K562 (cell line): ENCODE measurements around the gene IRAK3. TPM values are rescaled to one million over a fixed set of nuclear protein-coding genes. Genes with fewer than 3 reads are reported as not detected.

Experiments
- ATAC-seq: fragments of 200-7000 bp; cut with Tn5 transposase; 3 replicates; pipeline ENCODE4 v1.9.1; 2020; ENCODE audit warnings: moderate library complexity
- BruUV-seq: library from RNA; stranded (reverse); fragments of 400-500 nt; replicated peaks from 2 replicates; lab custom pipeline; 2021; lab: Mats Ljungman, UMichigan
- CTCF ChIA-PET: fragments of 300-600 bp; formaldehyde crosslinking; extraction: SDS; loops from one replicate; lab custom pipeline; 2021; ENCODE audit warnings: low intra/inter-chr PET ratio; lab: Yijun Ruan, JAX
- POLR2A ChIA-PET: fragments of 300-600, 350-650 bp; sonication (Branson Sonifier 250); formaldehyde crosslinking; extraction: SDS; loops from one replicate; lab custom pipeline; 2021; ENCODE audit warnings: antibody characterized with exemption, inconsistent platforms; lab: Yijun Ruan, JAX
- DNase-seq, 4 experiments: peaks; one replicate each; pipeline versions ENCODE4 v3.0.0 to v3.0.0-alpha.2; 2011 to 2018; ENCODE audit warnings: low spot score in 3 of 4, mixed read lengths in 3 of 4; ENCODE audit errors: extremely low read depth in 1 of 4
- FAIRE-seq: peaks from 2 replicates; lab custom pipeline; 2011; peaks lifted over from hg19 to GRCh38; lab: Jason Lieb, UNC
- H2AFZ ChIP-seq: 2 replicates; pipeline ENCODE4 v1.6.0; 2011; ENCODE audit warnings: low read depth, low read length, control low read depth, inconsistent platforms
- H3K27ac ChIP-seq: fragments of 200-600 bp; 3 replicates; pipeline ENCODE4 v1.8.0; 2011; ENCODE audit warnings: low read depth, mild to moderate bottlenecking, control low read depth, inconsistent platforms, low read length, moderate library complexity, mixed read lengths; ENCODE audit errors: extremely low read depth
- H3K27me3 ChIP-seq, 2 experiments: fragments of 300-600 bp in 1 of 2; 2 replicates in 1 of 2; 3 replicates in 1 of 2; pipeline versions ENCODE4 v1.6.0 to v1.8.0; 2011; ENCODE audit warnings: inconsistent platforms in 2 of 2, low read length in 2 of 2, mild to moderate bottlenecking in 1 of 2, mixed read lengths in 1 of 2, moderate library complexity in 1 of 2; ENCODE audit not compliant: control insufficient read depth in 2 of 2, insufficient read depth in 2 of 2
- H3K36me3 ChIP-seq: fragments of 300-600 bp; 3 replicates; pipeline ENCODE4 v1.8.0; 2011; ENCODE audit warnings: mild to moderate bottlenecking, low read length, inconsistent platforms; ENCODE audit not compliant: control insufficient read depth, insufficient read depth
- H3K4me1 ChIP-seq, 2 experiments: fragments of 200-600 bp in 1 of 2; replicated peaks in 1 of 2; 2 replicates in 1 of 2; 3 replicates in 1 of 2; pipeline versions ENCODE4 v1.5.1 to v1.8.0; 2011; ENCODE audit warnings: inconsistent platforms in 2 of 2, low read length in 2 of 2, mild to moderate bottlenecking in 1 of 2, mixed read lengths in 1 of 2, moderate library complexity in 1 of 2; ENCODE audit not compliant: control insufficient read depth in 2 of 2, insufficient read depth in 2 of 2
- H3K4me2 ChIP-seq: 2 replicates; pipeline ENCODE4 v1.6.1; 2011; ENCODE audit warnings: low read length, control low read depth, inconsistent platforms, mixed read lengths; ENCODE audit not compliant: insufficient read depth
- H3K4me3 ChIP-seq: fragments of 200-600 bp; sonication (generic), shearing (Covaris generic); 2 replicates; pipeline ENCODE4 v1.5.1; 2016; ENCODE audit warnings: control low read depth, inconsistent platforms
- H3K79me2 ChIP-seq: fragments of 200-600 bp; 3 replicates; pipeline ENCODE4 v1.8.0; 2011; ENCODE audit warnings: low read length, inconsistent platforms; ENCODE audit not compliant: control insufficient read depth, insufficient read depth
- H3K9ac ChIP-seq, 2 experiments: 2 replicates each; pipeline versions ENCODE4 v1.6.0 to v1.6.1; 2011; ENCODE audit warnings: low read depth in 2 of 2, low read length in 2 of 2, control low read depth in 1 of 2, inconsistent platforms in 1 of 2, mild to moderate bottlenecking in 1 of 2, mixed read lengths in 1 of 2; ENCODE audit not compliant: insufficient read depth in 1 of 2
- H3K9me1 ChIP-seq: one replicate; pipeline ENCODE4 v1.6.0; 2011; ENCODE audit warnings: inconsistent platforms, mild to moderate bottlenecking, low read length, moderate library complexity; ENCODE audit not compliant: control insufficient read depth, insufficient read depth
- H3K9me3 ChIP-seq: replicated peaks from 2 replicates; pipeline ENCODE4 v1.5.1; 2011; ENCODE audit warnings: low read depth, low read length, inconsistent platforms; ENCODE audit not compliant: control insufficient read depth, insufficient read depth
- H4K20me1 ChIP-seq: replicated peaks from 2 replicates; pipeline ENCODE4 v1.6.1; 2011; ENCODE audit warnings: low read length, inconsistent platforms, mixed read lengths; ENCODE audit not compliant: control insufficient read depth, insufficient read depth
- FOXK2 ChIP-seq, 2 experiments: fragments of 450-650 bp; IDR thresholded peaks in 1 of 2; conservative IDR thresholded peaks in 1 of 2; 2 replicates each; pipeline ENCODE4 v1.6.1; 2016; ENCODE audit warnings: low read depth in 2 of 2, mild to moderate bottlenecking in 1 of 2
- NCOA1 ChIP-seq: fragments of 450-650 bp; IDR thresholded peaks from 2 replicates; pipeline ENCODE4 v1.6.1; 2016; ENCODE audit warnings: low read depth
- ZNF830 ChIP-seq: fragments of 250-450 bp; sonication (Bioruptor Pico); IDR thresholded peaks from 2 replicates; pipeline ENCODE4 v1.5.0; 2021; ENCODE audit warnings: mild to moderate bottlenecking
- WGBS: fragments of 100-300 bp; shearing (Covaris generic); methylation state at CpG from one replicate; pipeline ENCODE4 v1.1.6; 2016; ENCODE audit warnings: low coverage, mixed read lengths; ENCODE audit not compliant: insufficient coverage; ENCODE audit errors: missing lambda C conversion rate; 5-methylcytosine and 5-hydroxymethylcytosine counted together
- in situ Hi-C: fragments of 300-500 bp; cut with MboI; formaldehyde crosslinking; loops from 4 replicates; pipeline ENCODE4 v1.15.0; 2018; ENCODE audit warnings: inconsistent platforms, mixed read lengths
- intact Hi-C: fragments of 100-400 bp; cut with micrococcal nuclease; formaldehyde crosslinking; loops from 2 replicates; pipeline ENCODE4 v1.14.2; 2022
- polyA plus RNA-seq, 8 experiments: library from polyadenylated mRNA; depleted of rRNA in 4 of 8; stranded (reverse) in 5 of 8; unstranded in 3 of 8; fragments of >200 nt; fragmentation: Nextera tagmentation in 2 of 8; fragmentation: Illumina TruSeq in 1 of 8; extraction: Ambion mirVana in 2 of 8; extraction: Trizol in 1 of 8; gene quantifications; 2 replicates each; pipeline versions ENCODE4 v1.2.1 to v1.2.3, GENCODE V29; 2011 to 2014; ENCODE audit warnings: inconsistent platforms in 1 of 8, missing spikeins in 1 of 8
- total RNA-seq, 7 experiments: library from RNA; depleted of rRNA in 6 of 7; stranded (reverse); fragments of >200 nt in 6 of 7; fragmentation: Illumina TruSeq in 2 of 7; extraction: Trizol in 2 of 7; gene quantifications; 2 replicates each; pipeline versions ENCODE4 v1.2.1 to v1.2.3, GENCODE V29; 2011 to 2021; ENCODE audit warnings: low replicate concordance in 1 of 7
- TF ChIP-seq, protein P1 (sequence below): sonication (generic); formaldehyde crosslinking; IDR thresholded peaks from 2 replicates; pipeline ENCODE4 v1.8.0; 2023; ENCODE audit warnings: mild to moderate bottlenecking, missing genetic modification reagents
- TF ChIP-seq, protein P2 (sequence below): sonication (generic); formaldehyde crosslinking; IDR thresholded peaks from 2 replicates; pipeline ENCODE4 v1.8.0; 2022; ENCODE audit warnings: missing genetic modification reagents, mild to moderate bottlenecking, borderline replicate concordance
- TF ChIP-seq, protein P3 (sequence below): fragments of 250-450 bp; sonication (Bioruptor Pico); IDR thresholded peaks from 2 replicates; pipeline ENCODE4 v1.5.0; 2021

Gene IRAK3
- total and polyA plus RNA-seq, 9 of the 15 experiments (the other 6 are each of a cell fraction or from before 2014, with no cell fraction given) = 0.06 to 0.09 (median 0.07) TPM; not detected in 6

DNA sequence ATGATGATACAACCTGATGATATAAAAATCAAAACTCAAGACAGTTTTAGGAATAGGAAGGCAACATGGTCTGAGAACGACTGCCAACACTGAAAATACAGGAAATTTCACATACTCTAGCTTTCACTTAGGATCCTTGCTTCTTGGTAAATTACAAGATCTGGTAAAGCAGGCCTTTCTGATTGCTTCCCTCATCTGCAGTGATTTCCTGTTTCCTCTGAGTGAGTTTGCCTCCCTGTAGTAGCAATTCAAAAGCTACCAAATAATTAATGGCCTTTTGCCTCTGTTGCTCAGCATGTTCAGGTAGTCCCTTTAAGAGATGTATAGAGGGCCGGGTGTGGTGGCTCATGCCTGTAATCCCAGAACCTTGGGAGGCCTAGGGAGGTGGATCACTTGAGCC is 2.0 kb upstream of the IRAK3 start (continued):
- TF ChIP-seq, protein P1, sequence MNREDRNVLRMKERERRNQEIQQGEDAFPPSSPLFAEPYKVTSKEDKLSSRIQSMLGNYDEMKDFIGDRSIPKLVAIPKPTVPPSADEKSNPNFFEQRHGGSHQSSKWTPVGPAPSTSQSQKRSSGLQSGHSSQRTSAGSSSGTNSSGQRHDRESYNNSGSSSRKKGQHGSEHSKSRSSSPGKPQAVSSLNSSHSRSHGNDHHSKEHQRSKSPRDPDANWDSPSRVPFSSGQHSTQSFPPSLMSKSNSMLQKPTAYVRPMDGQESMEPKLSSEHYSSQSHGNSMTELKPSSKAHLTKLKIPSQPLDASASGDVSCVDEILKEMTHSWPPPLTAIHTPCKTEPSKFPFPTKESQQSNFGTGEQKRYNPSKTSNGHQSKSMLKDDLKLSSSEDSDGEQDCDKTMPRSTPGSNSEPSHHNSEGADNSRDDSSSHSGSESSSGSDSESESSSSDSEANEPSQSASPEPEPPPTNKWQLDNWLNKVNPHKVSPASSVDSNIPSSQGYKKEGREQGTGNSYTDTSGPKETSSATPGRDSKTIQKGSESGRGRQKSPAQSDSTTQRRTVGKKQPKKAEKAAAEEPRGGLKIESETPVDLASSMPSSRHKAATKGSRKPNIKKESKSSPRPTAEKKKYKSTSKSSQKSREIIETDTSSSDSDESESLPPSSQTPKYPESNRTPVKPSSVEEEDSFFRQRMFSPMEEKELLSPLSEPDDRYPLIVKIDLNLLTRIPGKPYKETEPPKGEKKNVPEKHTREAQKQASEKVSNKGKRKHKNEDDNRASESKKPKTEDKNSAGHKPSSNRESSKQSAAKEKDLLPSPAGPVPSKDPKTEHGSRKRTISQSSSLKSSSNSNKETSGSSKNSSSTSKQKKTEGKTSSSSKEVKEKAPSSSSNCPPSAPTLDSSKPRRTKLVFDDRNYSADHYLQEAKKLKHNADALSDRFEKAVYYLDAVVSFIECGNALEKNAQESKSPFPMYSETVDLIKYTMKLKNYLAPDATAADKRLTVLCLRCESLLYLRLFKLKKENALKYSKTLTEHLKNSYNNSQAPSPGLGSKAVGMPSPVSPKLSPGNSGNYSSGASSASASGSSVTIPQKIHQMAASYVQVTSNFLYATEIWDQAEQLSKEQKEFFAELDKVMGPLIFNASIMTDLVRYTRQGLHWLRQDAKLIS (CRISPR knock-in tag) = no peak
- TF ChIP-seq FOXK2 (conservative IDR thresholded peaks at IDR 0.05 in 1 of 2, IDR thresholded peaks at IDR 0.05 in 1 of 2; ENCODE audit: low read depth in 2 of 2) = no peak

DNA sequence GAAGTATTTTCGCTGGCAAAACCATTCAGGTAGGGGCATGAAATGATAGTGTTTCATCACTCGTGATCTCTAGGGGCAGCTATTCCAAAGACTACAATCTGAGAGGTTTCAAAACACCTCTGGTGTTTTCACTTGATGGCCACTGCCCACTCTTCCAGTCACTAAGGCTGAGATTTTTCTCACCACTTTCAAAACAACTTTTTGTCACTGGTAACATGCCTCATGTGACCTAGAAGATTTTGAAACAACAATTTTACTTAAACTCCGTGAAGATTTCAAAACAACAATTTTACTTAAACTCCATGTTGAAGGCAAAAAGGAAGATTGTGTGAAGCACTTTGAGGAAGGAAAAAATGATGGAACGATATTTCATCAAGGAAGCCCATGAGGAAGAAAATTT is 1.2 kb upstream of the IRAK3 start:
- ChIA-PET POLR2A (interaction anchor here (0.6 kb wide), 1 partner anchor 177 kb away, joined by 3 read pairs; no protein-coding TSS in a partner anchor), CTCF (no interaction called here)
- Histone ChIP-seq H3K27me3 (peaks cover 14 to 29% of the 10 kb centered on the region in 2 experiments; a peak in 3 of 5 replicates), H3K4me1 (peaks cover 0 to 7% of the 10 kb centered on the region in 2 experiments; a peak in 1 of 5 replicates), H3K4me3 (no peak overlapping the region), H3K9me3 (no peaks in the 10 kb centered on the region), H3K79me2 (no peaks in the 10 kb centered on the region), H3K9me1 (no peaks in the 10 kb centered on the region), H3K36me3 (no peaks in the 10 kb centered on the region), H4K20me1 (no peaks in the 10 kb centered on the region), H3K27ac (no peak overlapping the region), H2AFZ (no peak overlapping the region), H3K4me2 (no peak overlapping the region), H3K9ac (no peak overlapping the region)
- intact Hi-C loops = no loop called here
- FAIRE-seq (no peak), DNase-seq (no peak), ATAC-seq (no peak)
- 0% methylated on average over 4 of the region's 4 CpGs for WGBS
- TF ChIP-seq NCOA1 (no peak), ZNF830 (CRISPR knock-in tag) (no peak)
- TF ChIP-seq, protein P2, sequence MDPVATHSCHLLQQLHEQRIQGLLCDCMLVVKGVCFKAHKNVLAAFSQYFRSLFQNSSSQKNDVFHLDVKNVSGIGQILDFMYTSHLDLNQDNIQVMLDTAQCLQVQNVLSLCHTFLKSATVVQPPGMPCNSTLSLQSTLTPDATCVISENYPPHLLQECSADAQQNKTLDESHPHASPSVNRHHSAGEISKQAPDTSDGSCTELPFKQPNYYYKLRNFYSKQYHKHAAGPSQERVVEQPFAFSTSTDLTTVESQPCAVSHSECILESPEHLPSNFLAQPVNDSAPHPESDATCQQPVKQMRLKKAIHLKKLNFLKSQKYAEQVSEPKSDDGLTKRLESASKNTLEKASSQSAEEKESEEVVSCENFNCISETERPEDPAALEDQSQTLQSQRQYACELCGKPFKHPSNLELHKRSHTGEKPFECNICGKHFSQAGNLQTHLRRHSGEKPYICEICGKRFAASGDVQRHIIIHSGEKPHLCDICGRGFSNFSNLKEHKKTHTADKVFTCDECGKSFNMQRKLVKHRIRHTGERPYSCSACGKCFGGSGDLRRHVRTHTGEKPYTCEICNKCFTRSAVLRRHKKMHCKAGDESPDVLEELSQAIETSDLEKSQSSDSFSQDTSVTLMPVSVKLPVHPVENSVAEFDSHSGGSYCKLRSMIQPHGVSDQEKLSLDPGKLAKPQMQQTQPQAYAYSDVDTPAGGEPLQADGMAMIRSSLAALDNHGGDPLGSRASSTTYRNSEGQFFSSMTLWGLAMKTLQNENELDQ (CRISPR knock-in tag) = no peak
- TF ChIP-seq, protein P3, sequence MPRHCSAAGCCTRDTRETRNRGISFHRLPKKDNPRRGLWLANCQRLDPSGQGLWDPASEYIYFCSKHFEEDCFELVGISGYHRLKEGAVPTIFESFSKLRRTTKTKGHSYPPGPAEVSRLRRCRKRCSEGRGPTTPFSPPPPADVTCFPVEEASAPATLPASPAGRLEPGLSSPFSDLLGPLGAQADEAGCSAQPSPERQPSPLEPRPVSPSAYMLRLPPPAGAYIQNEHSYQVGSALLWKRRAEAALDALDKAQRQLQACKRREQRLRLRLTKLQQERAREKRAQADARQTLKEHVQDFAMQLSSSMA (CRISPR knock-in tag) = no peak
- in situ Hi-C loops = no loop called here
- no TSS peak for BruUV-seq
